ENCODE measurements around the gene EGFL7.

GRCh38 chr9:136717399-136717798, 54.7 kb downstream of the EGFL7 start:
- no peak for TF ChIP-seq CTCF (IDR thresholded peaks at IDR 0.05)
- TF ChIP-seq POLR2A (IDR thresholded peaks at IDR 0.05): no peak
